ENCODE data around the gene WDR86. TPM values are rescaled to one million over a fixed set of nuclear protein-coding genes. Genes with fewer than 3 reads are reported as not detected.

WDR86 gene
- total RNA-seq, 1 experiment from 2014 or later, result not detected

DNA sequence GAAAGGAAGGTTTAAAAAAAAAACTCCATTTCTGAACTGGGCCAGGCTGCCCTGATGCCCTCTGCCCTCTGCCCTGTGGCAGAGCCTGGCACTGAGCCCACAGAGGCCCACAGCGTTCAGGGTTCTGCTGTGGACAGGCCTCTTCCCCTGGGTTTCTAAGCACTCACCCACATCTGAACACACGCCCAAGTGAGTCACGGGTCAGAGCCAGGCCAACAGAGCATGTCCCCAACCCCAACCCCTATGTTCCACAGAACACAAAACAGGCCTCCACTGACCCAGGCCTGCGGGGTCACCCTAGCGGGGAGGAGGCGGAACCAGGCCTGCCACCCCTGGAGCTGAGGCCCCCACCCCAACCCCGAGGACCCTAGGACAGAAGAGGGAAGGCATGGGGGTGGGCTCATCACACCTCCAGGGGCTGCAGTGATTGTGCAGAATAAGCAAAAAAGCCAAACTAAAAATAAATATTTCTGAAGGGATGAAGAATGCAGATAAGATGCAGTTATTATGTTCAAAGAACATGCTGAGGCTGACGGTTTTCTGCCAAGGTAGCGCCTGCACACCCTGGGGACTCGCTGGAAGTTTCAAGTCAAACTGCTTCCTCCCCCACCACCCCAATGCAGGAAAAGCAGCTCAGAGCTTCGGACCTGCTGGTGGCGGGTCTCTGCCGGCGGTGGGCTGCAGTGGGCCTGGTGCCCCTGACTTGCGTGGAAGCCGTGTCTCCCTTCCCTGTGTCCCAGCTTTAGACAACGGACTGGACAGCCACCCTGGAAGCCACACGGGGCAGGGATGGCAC, 5.4 kb downstream of the WDR86 start:
- ChIA-PET POLR2A (no interaction called here), RAD21 (ENCODE audit: low non-redundant PET in 1 of 2, low total read pairs in 2 of 2, uncharacterized antibody in 2 of 2, unreplicated experiment in 2 of 2) (no interaction called here), CTCF (no interaction called here)
- Histone ChIP-seq H3K9me3 (ENCODE audit: control insufficient read depth in 1 of 2, insufficient read depth in 1 of 2, low read depth in 1 of 2, low read length in 2 of 2) (no peaks in the 10 kb centered on the region), H3K9ac (ENCODE audit: low read length) (peak overlapping the region; percentile 53), H3K27me3 (ENCODE audit: insufficient read depth, low read length) (no peaks in the 10 kb centered on the region), H3K4me2 (ENCODE audit: low read length) (peak overlapping the region; percentile 87), H3K9me2 (ENCODE audit: insufficient read depth) (no peaks in the 10 kb centered on the region), H2AFZ (ENCODE audit: low read depth, low read length, poor library complexity, severe bottlenecking) (peak overlapping the region; percentile 59), H3K79me2 (ENCODE audit: insufficient read depth, low read length) (no peaks in the 10 kb centered on the region), H3K4me1 (ENCODE audit: control insufficient read depth in 1 of 2, insufficient read depth in 2 of 2, low read length in 2 of 2) (peaks cover 29 to 38% of the 10 kb centered on the region in 2 experiments), H3K27ac (ENCODE audit: low read depth, low read length) (peak overlapping the region; percentile 50), H3K36me3 (ENCODE audit: control insufficient read depth in 1 of 2, insufficient read depth in 2 of 2, low read length in 2 of 2) (no peaks in the 10 kb centered on the region), H3K4me3 (replicated peaks in 1 of 2; ENCODE audit: low read depth in 1 of 2, low read length in 2 of 2) (peak overlapping the region; percentile 22 to 49), H4K20me1 (ENCODE audit: insufficient read depth) (no peaks in the 10 kb centered on the region)
- peak; percentile 89 for ATAC-seq
- BruUV-seq (replicated peaks), result no TSS peak
- DNase-seq (ENCODE audit: low read depth, low spot score), result peak; percentile 19
- intact Hi-C loops (cut with micrococcal nuclease), result no loop called here
- TF ChIP-seq EZH2 (IDR thresholded peaks at IDR 0.05) (no peak), CBX3 (IDR thresholded peaks at IDR 0.05; ENCODE audit: low read depth) (peak; percentile 67; the same call in 1 of the 2 replicates), SP1 (IDR thresholded peaks at IDR 0.05; ENCODE audit: low read depth) (peak; percentile 82), CEBPB (IDR thresholded peaks at IDR 0.05; ENCODE audit: low read depth) (no peak), POLR2AphosphoS5 (IDR thresholded peaks at IDR 0.05; ENCODE audit: low read depth, low read length) (peak; percentile 52; the same call in 1 of the 2 replicates), FOSL1 (IDR thresholded peaks at IDR 0.05; ENCODE audit: low read depth) (peak; percentile 61)
- TF ChIP-seq, protein P1, sequence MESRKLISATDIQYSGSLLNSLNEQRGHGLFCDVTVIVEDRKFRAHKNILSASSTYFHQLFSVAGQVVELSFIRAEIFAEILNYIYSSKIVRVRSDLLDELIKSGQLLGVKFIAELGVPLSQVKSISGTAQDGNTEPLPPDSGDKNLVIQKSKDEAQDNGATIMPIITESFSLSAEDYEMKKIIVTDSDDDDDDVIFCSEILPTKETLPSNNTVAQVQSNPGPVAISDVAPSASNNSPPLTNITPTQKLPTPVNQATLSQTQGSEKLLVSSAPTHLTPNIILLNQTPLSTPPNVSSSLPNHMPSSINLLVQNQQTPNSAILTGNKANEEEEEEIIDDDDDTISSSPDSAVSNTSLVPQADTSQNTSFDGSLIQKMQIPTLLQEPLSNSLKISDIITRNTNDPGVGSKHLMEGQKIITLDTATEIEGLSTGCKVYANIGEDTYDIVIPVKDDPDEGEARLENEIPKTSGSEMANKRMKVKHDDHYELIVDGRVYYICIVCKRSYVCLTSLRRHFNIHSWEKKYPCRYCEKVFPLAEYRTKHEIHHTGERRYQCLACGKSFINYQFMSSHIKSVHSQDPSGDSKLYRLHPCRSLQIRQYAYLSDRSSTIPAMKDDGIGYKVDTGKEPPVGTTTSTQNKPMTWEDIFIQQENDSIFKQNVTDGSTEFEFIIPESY (IDR thresholded peaks at IDR 0.05; ENCODE audit: extremely low read depth, insufficient replicate concordance, low read length), result no peak

Data from HCT116 (cell line).